ENCODE data around the gene PRKCZ. TPM values are rescaled to one million over a fixed set of nuclear protein-coding genes. Genes with fewer than 3 reads are reported as not detected.
A peak's percentile ranks its signal among the peaks of the same experiment; 100 is the strongest.

Gene PRKCZ
- total RNA-seq, 1 experiment from 2014 or later: 96.8 TPM

DNA sequence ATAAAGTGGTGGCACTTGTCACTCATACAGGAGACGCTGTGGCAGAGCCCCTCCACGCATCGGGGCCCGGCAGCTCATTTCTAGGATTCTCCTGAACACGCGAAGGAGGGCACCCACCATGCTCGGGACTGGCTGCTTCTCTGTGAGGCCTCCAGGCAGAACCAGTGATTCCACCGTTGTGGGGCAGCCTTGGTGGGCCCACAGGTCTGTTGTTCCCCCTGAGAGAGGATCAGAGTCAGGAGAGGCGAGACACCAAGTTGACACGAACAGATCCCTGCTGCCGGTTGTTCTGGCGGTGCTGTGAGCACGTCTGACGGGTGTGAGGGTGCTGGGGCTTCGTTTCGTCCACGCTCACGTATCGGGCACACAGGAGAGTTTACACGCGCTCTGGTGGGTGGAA is 26.6 kb downstream of the PRKCZ start:
- in situ Hi-C loops (cut with HindIII; ENCODE audit: low sequenced_read_pairs): no loop called here
- no peak for DNase-seq (ENCODE audit: low spot score)

GRCh38 chr1:2078170-2078569 is 28.0 kb downstream of the PRKCZ start:
- no peak for DNase-seq (ENCODE audit: low spot score)
- in situ Hi-C loops (cut with HindIII; ENCODE audit: low sequenced_read_pairs): no loop called here

GRCh38 chr1:2079396-2080085 is 29.3 kb downstream of the PRKCZ start:
- in situ Hi-C loops (cut with HindIII; ENCODE audit: low sequenced_read_pairs): no loop called here

DNA sequence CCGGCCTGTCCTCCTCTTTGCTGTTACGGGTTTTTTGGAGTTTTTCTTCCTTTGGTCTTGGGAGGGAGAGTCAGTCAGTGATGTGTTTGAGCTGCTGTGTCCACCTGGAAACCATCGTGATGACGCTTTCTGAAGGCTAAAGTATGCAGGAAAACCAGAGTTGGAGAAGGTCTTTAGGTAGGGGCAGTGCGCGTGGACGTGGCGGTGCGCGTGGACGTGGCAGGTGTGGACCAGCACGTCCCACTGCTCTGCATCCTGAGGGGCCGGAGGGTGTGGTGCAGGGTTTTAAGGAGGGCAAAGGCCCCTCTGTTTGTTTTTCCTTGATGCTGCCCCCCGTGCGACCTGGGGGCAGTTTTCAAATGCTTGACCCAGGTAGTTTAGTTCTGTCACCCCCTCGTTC is 29.9 kb downstream of the PRKCZ start:
- no peak for DNase-seq (ENCODE audit: low spot score)
- in situ Hi-C loops (cut with HindIII; ENCODE audit: low sequenced_read_pairs): no loop called here

More at GRCh38 chr1:2079396-2080085, 29.3 kb downstream of the PRKCZ start:
- no peak for DNase-seq (ENCODE audit: low spot score)

DNA sequence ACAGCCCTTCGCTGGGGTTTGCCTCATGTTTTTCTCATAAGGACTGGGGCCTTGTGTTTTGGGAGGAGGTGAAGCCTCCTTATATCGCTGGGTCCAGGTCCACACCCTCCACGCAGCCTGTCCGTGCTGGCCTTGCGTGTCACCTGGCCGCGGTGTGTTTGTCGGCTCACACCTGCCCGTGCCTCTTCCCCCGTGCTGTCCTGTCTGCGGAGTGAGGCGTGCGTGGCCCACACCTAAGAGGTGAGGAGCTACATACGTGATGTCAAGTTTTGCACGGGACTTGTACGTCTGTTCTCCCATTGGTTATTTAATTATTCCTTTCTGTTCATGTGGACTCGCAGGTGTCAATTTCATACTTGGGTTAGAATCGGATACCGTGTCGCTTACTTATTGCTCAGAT is 30.7 kb downstream of the PRKCZ start:
- in situ Hi-C loops (cut with HindIII; ENCODE audit: low sequenced_read_pairs): no loop called here
- no peak for DNase-seq (ENCODE audit: low spot score)

GRCh38 chr1:2081326-2081885 is 31.2 kb downstream of the PRKCZ start:
- in situ Hi-C loops (cut with HindIII; ENCODE audit: low sequenced_read_pairs): no loop called here
- no peak for DNase-seq (ENCODE audit: low spot score)

DNA sequence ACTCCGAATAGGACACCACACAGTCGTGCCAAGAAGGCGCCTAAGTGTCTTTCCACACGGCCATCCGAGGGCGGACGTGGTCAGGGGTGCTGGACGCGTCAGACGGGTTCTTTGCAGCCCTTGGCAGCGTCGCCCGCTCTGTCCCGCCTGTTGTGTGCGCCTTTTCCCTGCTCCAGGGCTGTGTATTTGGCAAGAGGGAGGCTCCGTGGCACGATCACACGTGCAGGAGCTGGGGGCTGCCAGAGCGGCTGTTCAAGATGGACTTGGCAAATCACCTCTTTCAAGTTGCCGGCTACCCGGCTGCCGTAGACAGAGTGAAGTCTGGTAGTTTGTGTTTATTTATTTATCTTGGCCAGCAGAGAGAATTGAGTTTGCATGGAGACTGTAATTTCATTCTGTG is 31.9 kb downstream of the PRKCZ start:
- DNase-seq (ENCODE audit: low spot score): peak; percentile 78
- in situ Hi-C loops (cut with HindIII; ENCODE audit: low sequenced_read_pairs): no loop called here

DNA sequence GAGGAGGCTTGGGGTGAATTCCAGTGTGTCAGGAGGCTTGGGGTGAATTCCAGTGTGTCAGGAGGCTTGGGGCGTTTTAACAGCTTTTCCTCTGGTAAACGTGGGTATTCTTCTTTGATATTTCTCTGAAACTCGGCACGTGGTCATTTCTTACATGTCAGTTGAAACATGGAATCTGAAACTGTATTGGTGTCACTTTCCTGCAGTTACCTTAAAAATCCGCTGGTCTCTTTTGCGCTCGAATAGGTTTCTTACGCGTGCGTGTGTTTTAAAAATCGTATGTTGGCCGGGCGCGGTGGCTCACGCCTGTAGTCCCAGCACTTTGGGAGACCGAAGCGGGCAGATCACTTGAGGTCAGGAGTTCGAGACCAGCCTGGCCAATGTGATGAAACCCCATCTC is 33.5 kb downstream of the PRKCZ start:
- DNase-seq (ENCODE audit: low spot score): peak; percentile 66

GRCh38 chr1:2084306-2084705 is 34.1 kb downstream of the PRKCZ start:
- in situ Hi-C loops (cut with HindIII; ENCODE audit: low sequenced_read_pairs): no loop called here

More for the DNA sequence above, 33.5 kb downstream of the PRKCZ start:
- in situ Hi-C loops (cut with HindIII; ENCODE audit: low sequenced_read_pairs): no loop called here

GRCh38 chr1:2085080-2085479 is 34.9 kb downstream of the PRKCZ start:
- in situ Hi-C loops (cut with HindIII; ENCODE audit: low sequenced_read_pairs): no loop called here

More at GRCh38 chr1:2084306-2084705, 34.1 kb downstream of the PRKCZ start:
- DNase-seq (ENCODE audit: low spot score): peak; percentile 85

GRCh38 chr1:2086446-2087078 is 36.4 kb downstream of the PRKCZ start:
- DNase-seq (ENCODE audit: low spot score): no peak
- in situ Hi-C loops (cut with HindIII; ENCODE audit: low sequenced_read_pairs): no loop called here

More at GRCh38 chr1:2085080-2085479, 34.9 kb downstream of the PRKCZ start:
- peak; percentile 75 for DNase-seq (ENCODE audit: low spot score)

DNA sequence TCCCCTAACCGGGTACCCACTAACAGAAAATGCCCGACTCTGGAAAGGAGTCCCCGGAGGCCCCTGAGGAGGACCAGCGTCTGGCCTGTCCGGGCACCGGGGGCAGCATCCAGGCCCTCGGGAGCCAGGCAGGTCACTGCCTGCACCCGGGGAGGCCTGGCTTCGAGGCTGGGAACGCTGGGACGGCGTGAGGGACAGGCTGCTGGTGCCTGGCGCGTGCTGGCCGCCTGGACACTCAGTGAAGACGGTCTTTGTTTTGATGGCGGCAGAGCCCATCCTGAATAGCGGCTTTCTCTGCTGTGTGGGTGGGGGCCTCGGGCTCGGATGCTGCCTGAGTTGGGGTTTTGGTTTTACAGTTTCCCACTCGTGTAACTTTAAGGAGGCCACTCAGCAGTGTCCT is 37.6 kb downstream of the PRKCZ start:
- in situ Hi-C loops (cut with HindIII; ENCODE audit: low sequenced_read_pairs): no loop called here
- DNase-seq (ENCODE audit: low spot score): no peak

GRCh38 chr1:2088458-2088857 is 38.2 kb downstream of the PRKCZ start:
- in situ Hi-C loops (cut with HindIII; ENCODE audit: low sequenced_read_pairs): no loop called here
- DNase-seq (ENCODE audit: low spot score): peak; percentile 70

- no peak for DNase-seq (ENCODE audit: low spot score)
- in situ Hi-C loops (cut with HindIII; ENCODE audit: low sequenced_read_pairs): no loop called here
Observed at GRCh38 chr1:2089051-2089450, 38.8 kb downstream of the PRKCZ start.

DNA sequence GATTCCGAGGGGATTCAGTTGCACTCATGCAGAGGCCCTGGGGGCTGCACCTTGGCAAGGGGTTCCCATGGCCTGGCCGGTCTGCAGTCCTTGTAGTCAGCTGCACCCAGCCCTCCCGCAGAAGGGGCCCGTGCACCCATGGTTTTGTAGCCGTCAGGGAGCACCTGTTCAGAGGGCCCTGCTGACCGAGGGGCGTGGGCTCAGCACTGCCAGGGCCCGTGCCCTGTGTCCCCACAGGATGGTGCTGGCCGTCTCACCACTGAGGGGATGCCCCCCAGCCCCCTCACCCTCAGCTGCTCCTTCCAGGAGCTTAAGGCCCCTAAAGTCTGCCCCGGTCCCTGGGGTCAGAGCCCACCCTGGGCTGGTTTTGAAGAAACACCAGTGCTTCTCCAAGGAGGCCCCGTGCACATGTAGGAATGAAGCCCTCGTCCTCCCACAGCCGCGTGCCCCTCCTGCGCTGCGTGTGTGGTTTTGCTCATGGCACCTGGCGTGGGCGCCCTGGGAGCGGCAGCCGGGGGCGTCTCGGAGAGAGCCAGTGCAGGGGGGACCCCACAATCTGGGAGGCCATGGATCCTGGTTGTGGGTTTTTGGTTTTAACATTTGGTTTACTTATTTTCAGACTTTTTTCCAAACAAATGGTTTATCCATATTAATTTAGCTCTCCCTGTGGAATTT is 40.1 kb downstream of the PRKCZ start:
- no peak for DNase-seq (ENCODE audit: low spot score)

GRCh38 chr1:2091611-2092604 is 41.7 kb downstream of the PRKCZ start:
- in situ Hi-C loops (cut with HindIII; ENCODE audit: low sequenced_read_pairs): no loop called here
- DNase-seq (ENCODE audit: low spot score): no peak

More for the DNA sequence above, 40.1 kb downstream of the PRKCZ start:
- in situ Hi-C loops (cut with HindIII; ENCODE audit: low sequenced_read_pairs): no loop called here

- in situ Hi-C loops (cut with HindIII; ENCODE audit: low sequenced_read_pairs): no loop called here
- DNase-seq (ENCODE audit: low spot score): no peak
Observed at GRCh38 chr1:2093055-2093454, 42.8 kb downstream of the PRKCZ start.

DNA sequence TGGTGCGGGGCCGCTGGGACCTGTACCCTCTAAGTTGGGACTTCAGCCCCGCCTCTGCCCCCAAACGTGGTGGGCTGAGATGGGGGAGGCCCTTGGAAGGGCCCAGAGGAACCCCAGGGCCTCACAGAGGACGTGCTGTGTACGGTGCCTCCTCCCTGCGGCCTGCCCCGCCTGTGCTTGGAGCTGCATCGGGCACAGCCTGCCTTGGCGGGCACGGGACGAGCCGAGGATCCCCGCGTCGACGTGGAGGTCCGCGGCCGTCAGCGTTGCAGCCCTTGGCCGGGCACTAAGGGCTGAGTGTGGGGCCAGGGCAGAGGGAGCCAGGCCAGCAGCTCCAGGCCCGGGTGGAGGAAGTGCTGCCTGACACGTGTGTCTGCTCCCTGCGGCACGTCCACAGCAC is 43.4 kb downstream of the PRKCZ start:
- DNase-seq (ENCODE audit: low spot score): no peak
- in situ Hi-C loops (cut with HindIII; ENCODE audit: low sequenced_read_pairs): no loop called here
